ENCODE results near the gene HOXC9.

HOXC9 gene

GRCh38 chr12:54032627-54033100 lies 32.7 kb downstream of the HOXC9 start, which contains the start of gene HOXC5 (continued):
- TF ChIP-seq ZNF580 (tag by site-specific recombination; IDR thresholded peaks at IDR 0.05) = peak; percentile 91
- TF ChIP-seq ZNF513 (tag by site-specific recombination; IDR thresholded peaks at IDR 0.05) = no peak
- peak; percentile 95 for TF ChIP-seq MZF1 (tag by site-specific recombination; IDR thresholded peaks at IDR 0.05; ENCODE audit: borderline replicate concordance)
- TF ChIP-seq, protein P1, sequence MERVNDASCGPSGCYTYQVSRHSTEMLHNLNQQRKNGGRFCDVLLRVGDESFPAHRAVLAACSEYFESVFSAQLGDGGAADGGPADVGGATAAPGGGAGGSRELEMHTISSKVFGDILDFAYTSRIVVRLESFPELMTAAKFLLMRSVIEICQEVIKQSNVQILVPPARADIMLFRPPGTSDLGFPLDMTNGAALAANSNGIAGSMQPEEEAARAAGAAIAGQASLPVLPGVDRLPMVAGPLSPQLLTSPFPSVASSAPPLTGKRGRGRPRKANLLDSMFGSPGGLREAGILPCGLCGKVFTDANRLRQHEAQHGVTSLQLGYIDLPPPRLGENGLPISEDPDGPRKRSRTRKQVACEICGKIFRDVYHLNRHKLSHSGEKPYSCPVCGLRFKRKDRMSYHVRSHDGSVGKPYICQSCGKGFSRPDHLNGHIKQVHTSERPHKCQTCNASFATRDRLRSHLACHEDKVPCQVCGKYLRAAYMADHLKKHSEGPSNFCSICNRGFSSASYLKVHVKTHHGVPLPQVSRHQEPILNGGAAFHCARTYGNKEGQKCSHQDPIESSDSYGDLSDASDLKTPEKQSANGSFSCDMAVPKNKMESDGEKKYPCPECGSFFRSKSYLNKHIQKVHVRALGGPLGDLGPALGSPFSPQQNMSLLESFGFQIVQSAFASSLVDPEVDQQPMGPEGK (tag by site-specific recombination; IDR thresholded peaks at IDR 0.05) = peak; percentile 100

GRCh38 chr12:54033106-54033979 lies 33.4 kb downstream of the HOXC9 start:
- peak overlapping the region; percentile 29 for H3K4me3 ChIP-seq (ENCODE audit: low read depth, low read length)
- TF ChIP-seq, protein P2, sequence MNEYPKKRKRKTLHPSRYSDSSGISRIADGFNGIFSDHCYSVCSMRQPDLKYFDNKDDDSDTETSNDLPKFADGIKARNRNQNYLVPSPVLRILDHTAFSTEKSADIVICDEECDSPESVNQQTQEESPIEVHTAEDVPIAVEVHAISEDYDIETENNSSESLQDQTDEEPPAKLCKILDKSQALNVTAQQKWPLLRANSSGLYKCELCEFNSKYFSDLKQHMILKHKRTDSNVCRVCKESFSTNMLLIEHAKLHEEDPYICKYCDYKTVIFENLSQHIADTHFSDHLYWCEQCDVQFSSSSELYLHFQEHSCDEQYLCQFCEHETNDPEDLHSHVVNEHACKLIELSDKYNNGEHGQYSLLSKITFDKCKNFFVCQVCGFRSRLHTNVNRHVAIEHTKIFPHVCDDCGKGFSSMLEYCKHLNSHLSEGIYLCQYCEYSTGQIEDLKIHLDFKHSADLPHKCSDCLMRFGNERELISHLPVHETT (tag by site-specific recombination; IDR thresholded peaks at IDR 0.05) = peak; percentile 94
- TF ChIP-seq ZNF514 (tag by site-specific recombination; IDR thresholded peaks at IDR 0.05) (no peak), ZNF24 (tag by site-specific recombination; IDR thresholded peaks at IDR 0.05) (peak; percentile 99), MYNN (tag by site-specific recombination; IDR thresholded peaks at IDR 0.05; ENCODE audit: borderline replicate concordance) (peak; percentile 72), ZFP69B (tag by site-specific recombination; IDR thresholded peaks at IDR 0.05) (peak; percentile 88), WT1 (tag by site-specific recombination; IDR thresholded peaks at IDR 0.05) (peak; percentile 99), ZNF133 (tag by site-specific recombination; IDR thresholded peaks at IDR 0.05) (no peak), ZEB2 (tag by site-specific recombination; IDR thresholded peaks at IDR 0.05) (peak; percentile 99), ZNF416 (tag by site-specific recombination; IDR thresholded peaks at IDR 0.05) (no peak), KLF9 (tag by site-specific recombination; IDR thresholded peaks at IDR 0.05; ENCODE audit: low read depth) (peak; percentile 58), ZNF624 (tag by site-specific recombination; IDR thresholded peaks at IDR 0.05) (0 out of 2 replicates have a peak, but pooled peaks have one; percentile 62), SP2 (tag by site-specific recombination; IDR thresholded peaks at IDR 0.05) (peak; percentile 54), ZNF654 (tag by site-specific recombination; IDR thresholded peaks at IDR 0.05; ENCODE audit: low read depth) (peak; percentile 27; the same call in 1 of the 2 replicates), ZNF580 (tag by site-specific recombination; IDR thresholded peaks at IDR 0.05) (peak; percentile 98), SCRT2 (tag by site-specific recombination; IDR thresholded peaks at IDR 0.05) (peak; percentile 49), ZSCAN16 (tag by site-specific recombination; IDR thresholded peaks at IDR 0.05) (peak; percentile 89), ZNF423 (tag by site-specific recombination; IDR thresholded peaks at IDR 0.05) (peak; percentile 87), ZNF513 (tag by site-specific recombination; IDR thresholded peaks at IDR 0.05) (peak; percentile 72), HOXA7 (CRISPR knock-in tag; IDR thresholded peaks at IDR 0.05; ENCODE audit: borderline replicate concordance) (no peak), ZBTB17 (tag by site-specific recombination; IDR thresholded peaks at IDR 0.05) (peak; percentile 81), ZNF157 (tag by site-specific recombination; IDR thresholded peaks at IDR 0.05) (no peak), ZNF660 (tag by site-specific recombination; IDR thresholded peaks at IDR 0.05) (peak; percentile 85), ZNF324 (tag by site-specific recombination; IDR thresholded peaks at IDR 0.05) (peak; percentile 90)
- TF ChIP-seq, protein P3, sequence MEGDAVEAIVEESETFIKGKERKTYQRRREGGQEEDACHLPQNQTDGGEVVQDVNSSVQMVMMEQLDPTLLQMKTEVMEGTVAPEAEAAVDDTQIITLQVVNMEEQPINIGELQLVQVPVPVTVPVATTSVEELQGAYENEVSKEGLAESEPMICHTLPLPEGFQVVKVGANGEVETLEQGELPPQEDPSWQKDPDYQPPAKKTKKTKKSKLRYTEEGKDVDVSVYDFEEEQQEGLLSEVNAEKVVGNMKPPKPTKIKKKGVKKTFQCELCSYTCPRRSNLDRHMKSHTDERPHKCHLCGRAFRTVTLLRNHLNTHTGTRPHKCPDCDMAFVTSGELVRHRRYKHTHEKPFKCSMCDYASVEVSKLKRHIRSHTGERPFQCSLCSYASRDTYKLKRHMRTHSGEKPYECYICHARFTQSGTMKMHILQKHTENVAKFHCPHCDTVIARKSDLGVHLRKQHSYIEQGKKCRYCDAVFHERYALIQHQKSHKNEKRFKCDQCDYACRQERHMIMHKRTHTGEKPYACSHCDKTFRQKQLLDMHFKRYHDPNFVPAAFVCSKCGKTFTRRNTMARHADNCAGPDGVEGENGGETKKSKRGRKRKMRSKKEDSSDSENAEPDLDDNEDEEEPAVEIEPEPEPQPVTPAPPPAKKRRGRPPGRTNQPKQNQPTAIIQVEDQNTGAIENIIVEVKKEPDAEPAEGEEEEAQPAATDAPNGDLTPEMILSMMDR (tag by site-specific recombination; IDR thresholded peaks at IDR 0.05) = no peak; the same call in 1 of the 2 replicates

More at GRCh38 chr12:54033106-54033979, 33.4 kb downstream of the HOXC9 start:
- Histone ChIP-seq H3K9me3 (ENCODE audit: control insufficient read depth, insufficient read depth, low read depth, low read length) (no peaks in the 10 kb centered on the region), H3K36me3 (ENCODE audit: control insufficient read depth in 2 of 2, insufficient read depth in 1 of 2, low read length in 2 of 2) (peaks cover 4 to 13% of the 10 kb centered on the region in 2 experiments; a peak in 2 of 3 replicates), H3K27ac (ENCODE audit: extremely low read depth, low read depth, low read length) (peak overlapping the region; percentile 100), H3K4me1 (ENCODE audit: control insufficient read depth, insufficient read depth, low read length) (peaks cover 44% of the 10 kb centered on the region)
- CTCF ChIA-PET = interaction anchor here (0.6 to 5.4 kb wide), 31 partner anchors 8 to 334 kb away, joined by 3 to 109 read pairs (median 6); partner anchors contain the start of genes HOXC4, HOXC8 and SMUG1
- POLR2A ChIA-PET = interaction anchor here (0.7 to 5.0 kb wide), 18 partner anchors 16 to 181 kb away, joined by 3 to 22 read pairs (median 4); partner anchors contain the start of genes HOXC13, HOXC4, HOXC8 and HOXC9

Measured in HEK293 (cell line).